IMR-90 (cell line): Measurements from ENCODE around the gene BICD2.

Experiments
- CTCF ChIP-seq: conservative IDR thresholded peaks from 2 replicates; pipeline ENCODE4 v1.5.1; 2012; ENCODE audit warnings: mild to moderate bottlenecking, low read depth, low read length, improper control_type of control experiment
- ELK1 ChIP-seq: fragments of 150-350 bp; IDR thresholded peaks from 2 replicates; pipeline ENCODE4 v1.6.1; 2016; ENCODE audit warnings: low read depth, mild to moderate bottlenecking, low read length, moderate library complexity, borderline replicate concordance
- POLR2A ChIP-seq: IDR thresholded peaks from 2 replicates; pipeline ENCODE4 v1.6.1; 2012; ENCODE audit warnings: mild to moderate bottlenecking, low read depth, low read length
- RCOR1 ChIP-seq: IDR thresholded peaks from 2 replicates; pipeline ENCODE4 v1.6.1; 2012; ENCODE audit warnings: mild to moderate bottlenecking, low read length, improper control_type of control experiment; ENCODE audit not compliant: insufficient replicate concordance
- USF2 ChIP-seq: fragments of 150-350 bp; IDR thresholded peaks from 2 replicates; pipeline ENCODE4 v1.6.1; 2017; ENCODE audit warnings: mild to moderate bottlenecking, antibody characterized with exemption, low read length, low read depth

- TF ChIP-seq USF2 (no peak), CTCF (no peak), POLR2A (no peak), RCOR1 (no peak), ELK1 (no peak)
Measured at GRCh38 chr9:92760070-92760469, 4.6 kb downstream of the BICD2 start.
